Endothelial cell of umbilical vein (primary cell): ENCODE data around the gene MYBBP1A. TPM values are rescaled to one million over a fixed set of nuclear protein-coding genes. Genes with fewer than 3 reads are reported as not detected.

Source experiments
- BruUV-seq: library from RNA; stranded (reverse); fragments of 400-500 nt; replicated peaks from 2 replicates; lab custom pipeline; 2021; lab: Mats Ljungman, UMichigan
- CTCF ChIA-PET: fragments of 300-600, 350-600 bp; sonication (Branson Sonifier 250); formaldehyde crosslinking; loops from one replicate; lab custom pipeline; 2021; ENCODE audit warnings: antibody characterized with exemption, inconsistent platforms; lab: Charles Lee
- POLR2A ChIA-PET: fragments of 300-600, 350-600 bp; sonication (Branson Sonifier 250); formaldehyde crosslinking; loops from one replicate; lab custom pipeline; 2021; ENCODE audit warnings: antibody characterized with exemption, inconsistent platforms; lab: Charles Lee
- DNase-seq: peaks from one replicate; pipeline ENCODE4 v3.0.0-alpha.2; 2011; ENCODE audit warnings: low read depth, low spot score
- FAIRE-seq: peaks from 2 replicates; lab custom pipeline; 2011; peaks lifted over from hg19 to GRCh38; lab: Jason Lieb, UNC
- H2AFZ ChIP-seq: 2 replicates; pipeline ENCODE4 v1.6.0; 2012; ENCODE audit warnings: low read depth, low read length, control low read depth, inconsistent platforms
- H3K27ac ChIP-seq: 2 replicates; pipeline ENCODE4 v1.5.1; 2011; ENCODE audit warnings: low read depth, mild to moderate bottlenecking, control low read depth, low read length, moderate library complexity; ENCODE audit not compliant: insufficient read depth
- H3K27me3 ChIP-seq, 2 experiments: 2 replicates each; pipeline versions ENCODE4 v1.6.0 to v1.6.1; 2011; ENCODE audit warnings: low read length in 2 of 2, mixed read lengths in 1 of 2; ENCODE audit not compliant: control insufficient read depth in 2 of 2, insufficient read depth in 2 of 2
- H3K36me3 ChIP-seq, 2 experiments: 2 replicates in 1 of 2; 3 replicates in 1 of 2; pipeline ENCODE4 v1.5.1; 2011; ENCODE audit warnings: low read length in 2 of 2, mild to moderate bottlenecking in 1 of 2, moderate library complexity in 1 of 2; ENCODE audit not compliant: control insufficient read depth in 2 of 2, insufficient read depth in 2 of 2; ENCODE audit errors: extremely low read depth in 1 of 2
- H3K4me1 ChIP-seq: 3 replicates; pipeline ENCODE4 v1.5.1; 2011; ENCODE audit warnings: mild to moderate bottlenecking, low read length; ENCODE audit not compliant: control insufficient read depth, insufficient read depth; ENCODE audit errors: extremely low read depth
- H3K4me2 ChIP-seq: 2 replicates; pipeline ENCODE4 v1.6.1; 2011; ENCODE audit warnings: low read length, control low read depth, mixed read lengths; ENCODE audit not compliant: insufficient read depth
- H3K4me3 ChIP-seq, 3 experiments: fragments of 200-600 bp in 1 of 3; sonication (generic), shearing (Covaris generic) in 1 of 3; replicated peaks in 1 of 3; 2 replicates each; pipeline ENCODE4 v1.5.1; 2011 to 2016; ENCODE audit warnings: control low read depth in 3 of 3, low read length in 3 of 3, mild to moderate bottlenecking in 2 of 3, inconsistent platforms in 1 of 3, low read depth in 1 of 3, moderate library complexity in 1 of 3; ENCODE audit not compliant: insufficient read depth in 1 of 3
- H3K79me2 ChIP-seq: 2 replicates; pipeline ENCODE4 v1.6.0; 2012; ENCODE audit warnings: low read length, inconsistent platforms; ENCODE audit not compliant: control insufficient read depth, insufficient read depth
- H3K9ac ChIP-seq: replicated peaks from 2 replicates; pipeline ENCODE3; 2011; ENCODE audit warnings: low read length, control low read depth; ENCODE audit not compliant: insufficient read depth; ENCODE audit errors: extremely low read depth
- H3K9me1 ChIP-seq: replicated peaks from 3 replicates; pipeline ENCODE4 v1.6.0; 2011; ENCODE audit warnings: mild to moderate bottlenecking, low read length; ENCODE audit not compliant: control insufficient read depth, insufficient read depth; ENCODE audit errors: extremely low read depth
- H3K9me3 ChIP-seq: replicated peaks from 2 replicates; pipeline ENCODE4 v1.5.1; 2012; ENCODE audit warnings: low read length, inconsistent platforms; ENCODE audit not compliant: control insufficient read depth, insufficient read depth
- H4K20me1 ChIP-seq: replicated peaks from 2 replicates; pipeline ENCODE3; 2011; ENCODE audit warnings: mild to moderate bottlenecking, low read length; ENCODE audit not compliant: control insufficient read depth, insufficient read depth; ENCODE audit errors: extremely low read depth
- CTCF ChIP-seq, 2 donors: IDR thresholded peaks; 1 replicate in 1 of 2; 2 replicates in 1 of 2; pipeline ENCODE4 v1.5.1; 2011; ENCODE audit warnings: low read length in 2 of 2, mild to moderate bottlenecking in 2 of 2, moderate library complexity in 2 of 2, control low read depth in 1 of 2, inconsistent platforms in 1 of 2, low read depth in 1 of 2; ENCODE audit not compliant: insufficient read depth in 1 of 2; ENCODE audit errors: extremely low read depth in 1 of 2
- EZH2 ChIP-seq: IDR thresholded peaks from 2 replicates; pipeline ENCODE4 v1.6.1; 2012; ENCODE audit warnings: borderline replicate concordance, low read depth, mild to moderate bottlenecking, moderate library complexity, low read length, inconsistent platforms; ENCODE audit not compliant: severe bottlenecking
- FOS ChIP-seq: IDR thresholded peaks from 2 replicates; pipeline ENCODE4 v1.6.1; 2011; ENCODE audit warnings: mild to moderate bottlenecking, low read length, moderate library complexity, borderline replicate concordance; ENCODE audit not compliant: insufficient read depth
- GATA2 ChIP-seq: IDR thresholded peaks from 2 replicates; pipeline ENCODE4 v1.7.0; 2011; ENCODE audit warnings: low read depth, mild to moderate bottlenecking, moderate library complexity, mixed read lengths, low read length; ENCODE audit not compliant: insufficient read length, insufficient read depth
- JUN ChIP-seq: IDR thresholded peaks from 2 replicates; pipeline ENCODE4 v1.6.1; 2011; ENCODE audit warnings: borderline replicate concordance, low read depth; ENCODE audit not compliant: insufficient read length, insufficient read depth
- MYC ChIP-seq: IDR thresholded peaks from one replicate; pipeline ENCODE4 v1.6.1; 2011; ENCODE audit warnings: mild to moderate bottlenecking, low read depth, low read length
- POLR2A ChIP-seq: IDR thresholded peaks from 2 replicates; pipeline ENCODE4 v1.6.1; 2012; ENCODE audit warnings: low read depth, mild to moderate bottlenecking, control low read depth, low read length
- POLR2AphosphoS5 ChIP-seq: IDR thresholded peaks from 2 replicates; pipeline ENCODE4 v1.6.1; 2012; ENCODE audit warnings: low read depth, mild to moderate bottlenecking, control low read depth, low read length, moderate library complexity; ENCODE audit not compliant: insufficient read depth
- dilution Hi-C: fragments of 300-500 bp; cut with MboI; formaldehyde crosslinking; loops from one replicate; pipeline ENCODE4 v1.15.0; 2019; ENCODE audit warnings: low sequenced_read_pairs; ENCODE audit not compliant: extremely low pct_ligation_motif_present
- intact Hi-C: fragments of 100-400 bp; cut with micrococcal nuclease; formaldehyde crosslinking; loops from one replicate; pipeline ENCODE4 v1.10.0; 2022
- polyA plus RNA-seq, 4 experiments: library from polyadenylated mRNA; depleted of rRNA in 3 of 4; stranded (reverse) in 3 of 4; unstranded in 1 of 4; fragments of >200 nt; gene quantifications; 2 replicates each; pipeline versions ENCODE4 v1.2.1 to v1.2.3, GENCODE V29; 2011 to 2012; ENCODE audit warnings: missing spikeins in 1 of 4
- total RNA-seq: library from RNA; stranded (reverse); gene quantifications from 2 replicates; pipeline ENCODE4 v1.2.3, GENCODE V29; 2021
- TF ChIP-seq, protein P1 (sequence below): IDR thresholded peaks from 2 replicates; pipeline ENCODE4 v1.6.1; 2011; ENCODE audit not compliant: insufficient read depth, insufficient read length

The MYBBP1A gene
- total and polyA plus RNA-seq, 2 donors (not counting 3 experiments of a cell fraction or from before 2014, with no cell fraction given), result 26.8 to 79.2 TPM

- dilution Hi-C loops, result no loop called here
- BruUV-seq, result no TSS peak
- no peak for TF ChIP-seq JUN
- TF ChIP-seq FOS, result no peak
- TF ChIP-seq, protein P1, sequence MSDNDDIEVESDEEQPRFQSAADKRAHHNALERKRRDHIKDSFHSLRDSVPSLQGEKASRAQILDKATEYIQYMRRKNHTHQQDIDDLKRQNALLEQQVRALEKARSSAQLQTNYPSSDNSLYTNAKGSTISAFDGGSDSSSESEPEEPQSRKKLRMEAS, result no peak
- TF ChIP-seq CTCF (IDR thresholded peaks at IDR 0.05; ENCODE audit: extremely low read depth in 1 of 2, insufficient read depth in 1 of 2, low read depth in 1 of 2, low read length in 2 of 2), result no peak
- no peak for TF ChIP-seq GATA2
- TF ChIP-seq POLR2AphosphoS5, result no peak
- TF ChIP-seq MYC, result no peak
- TF ChIP-seq EZH2, result no peak
- no peak for TF ChIP-seq POLR2A
Observed at GRCh38 chr17:4513113-4514032, 41.8 kb downstream of the MYBBP1A start.

More at GRCh38 chr17:4513113-4514032, 41.8 kb downstream of the MYBBP1A start:
- FAIRE-seq (no peak), DNase-seq (no peak)
- Histone ChIP-seq H2AFZ (no peak overlapping the region), H3K4me1 (peaks cover 7% of the 10 kb centered on the region), H3K79me2 (peaks cover 1% of the 10 kb centered on the region), H3K4me3 (no peak overlapping the region), H3K9me3 (no peaks in the 10 kb centered on the region), H3K9me1 (no peaks in the 10 kb centered on the region), H3K27me3 (no peaks in the 10 kb centered on the region), H3K4me2 (no peak overlapping the region), H3K27ac (no peak overlapping the region), H3K9ac (no peak overlapping the region), H3K36me3 (peaks cover 0 to 19% of the 10 kb centered on the region in 2 experiments), H4K20me1 (no peaks in the 10 kb centered on the region)
- ChIA-PET CTCF (interaction anchor here (2.1 kb wide), 1 partner anchor 9 kb away, joined by 6 read pairs; no protein-coding TSS in a partner anchor), POLR2A (no interaction called here)
- intact Hi-C loops, result no loop called here
